MM.1S (cell line): ENCODE measurements around the gene DCLK1.

Experiments used
- CTCF ChIP-seq: fragments of 300-600 bp; sonication (generic); IDR thresholded peaks from 2 replicates; pipeline ENCODE4 v1.5.1; 2016; ENCODE audit warnings: antibody characterized with exemption, low read length, mixed read lengths
- EZH2 ChIP-seq: fragments of 300-600 bp; sonication (generic); optimal IDR thresholded peaks from 2 replicates; pipeline ENCODE3; 2017; ENCODE audit warnings: low read depth, mild to moderate bottlenecking, antibody characterized with exemption, low read length, mixed read lengths

GRCh38 chr13:35912841-35913240, 218.3 kb downstream of the DCLK1 start:
- no peak for TF ChIP-seq CTCF
- no peak for TF ChIP-seq EZH2
